SH-SY5Y (cell line): ENCODE data around the gene CLIC5.

Experiments
- GATA2 ChIP-seq: IDR thresholded peaks from 2 replicates; pipeline ENCODE4 v1.6.1; 2011; ENCODE audit warnings: mild to moderate bottlenecking, low read depth, low read length
- GATA3 ChIP-seq: IDR thresholded peaks from 2 replicates; pipeline ENCODE4 v1.6.1; 2011; ENCODE audit warnings: low read depth, mild to moderate bottlenecking, low read length, moderate library complexity

GRCh38 chr6:46014511-46015118 is 1.0 kb downstream of the CLIC5 start:
- no peak for TF ChIP-seq GATA3
- TF ChIP-seq GATA2 = no peak
